ENCODE results near the gene USHBP1.
A peak's percentile ranks its signal among the peaks of the same experiment; 100 is the strongest.

The USHBP1 gene

GRCh38 chr19:17266589-17266974 is 2.0 kb upstream of the USHBP1 start:
- H3K4me1 ChIP-seq: no peaks in the 10 kb centered on the region
- DNase-seq: no peak
- TF ChIP-seq CTCF (IDR thresholded peaks at IDR 0.05; ENCODE audit: low read depth, low read length): no peak
- H3K36me3 ChIP-seq: peaks cover 12% of the 10 kb centered on the region
- H3K27me3 ChIP-seq: no peaks in the 10 kb centered on the region
- H3K4me3 ChIP-seq (ENCODE audit: low read depth, low read length): no peak overlapping the region
- H3K9me3 ChIP-seq: no peaks in the 10 kb centered on the region

GRCh38 chr19:17266026-17266425 is 1.5 kb upstream of the USHBP1 start:
- Histone ChIP-seq H3K4me1 (no peaks in the 10 kb centered on the region), H3K4me3 (ENCODE audit: low read depth, low read length) (no peak overlapping the region), H3K9me3 (no peaks in the 10 kb centered on the region), H3K36me3 (peaks cover 7% of the 10 kb centered on the region), H3K27me3 (no peaks in the 10 kb centered on the region)
- TF ChIP-seq CTCF (IDR thresholded peaks at IDR 0.05; ENCODE audit: low read depth, low read length): no peak
- no peak for DNase-seq

GRCh38 chr19:17263712-17264640 is 569 bp downstream of the USHBP1 start:
- H3K36me3 ChIP-seq: peaks cover 3% of the 10 kb centered on the region
- H3K27me3 ChIP-seq: no peaks in the 10 kb centered on the region
- no peak for TF ChIP-seq CTCF (IDR thresholded peaks at IDR 0.05; ENCODE audit: low read depth, low read length)

GRCh38 chr19:17262557-17262956 is 2.0 kb downstream of the USHBP1 start:
- H3K9me3 ChIP-seq: peaks cover 3% of the 10 kb centered on the region; the same call in 1 of the 2 replicates
- TF ChIP-seq CTCF (IDR thresholded peaks at IDR 0.05; ENCODE audit: low read depth, low read length): no peak
- H3K4me1 ChIP-seq: no peaks in the 10 kb centered on the region
- no peaks in the 10 kb centered on the region for H3K27me3 ChIP-seq
- H3K4me3 ChIP-seq (ENCODE audit: low read depth, low read length): no peak overlapping the region
- H3K36me3 ChIP-seq: no peaks in the 10 kb centered on the region
- no peak for DNase-seq

More at GRCh38 chr19:17263712-17264640, 569 bp downstream of the USHBP1 start:
- no peak overlapping the region for H3K4me3 ChIP-seq (ENCODE audit: low read depth, low read length)
- no peaks in the 10 kb centered on the region for H3K4me1 ChIP-seq
- DNase-seq: no peak
- peaks cover 3% of the 10 kb centered on the region; the same call in 1 of the 2 replicates for H3K9me3 ChIP-seq

GRCh38 chr19:17260842-17261325 is 3.7 kb downstream of the USHBP1 start:
- H3K9me3 ChIP-seq: peaks cover 3% of the 10 kb centered on the region; the same call in 1 of the 2 replicates
- H3K27me3 ChIP-seq: no peaks in the 10 kb centered on the region
- H3K36me3 ChIP-seq: no peaks in the 10 kb centered on the region
- DNase-seq: peak; percentile 86
- peak; percentile 97 for TF ChIP-seq CTCF (IDR thresholded peaks at IDR 0.05; ENCODE audit: low read depth, low read length)
- no peaks in the 10 kb centered on the region for H3K4me1 ChIP-seq
- no peak overlapping the region for H3K4me3 ChIP-seq (ENCODE audit: low read depth, low read length)

GRCh38 chr19:17259934-17260333 is 4.6 kb downstream of the USHBP1 start:
- TF ChIP-seq CTCF (IDR thresholded peaks at IDR 0.05; ENCODE audit: low read depth, low read length): no peak
- Histone ChIP-seq H3K4me3 (ENCODE audit: low read depth, low read length) (no peak overlapping the region), H3K27me3 (no peaks in the 10 kb centered on the region), H3K9me3 (peaks cover 3% of the 10 kb centered on the region; the same call in 1 of the 2 replicates), H3K4me1 (no peaks in the 10 kb centered on the region), H3K36me3 (no peaks in the 10 kb centered on the region)
- no peak for DNase-seq

Data from BE2C (cell line).